SJSA1 (cell line): ENCODE data around the gene ACLY. TPM values are rescaled to one million over a fixed set of nuclear protein-coding genes. Genes with fewer than 3 reads are reported as not detected.
A peak's percentile ranks its signal among the peaks of the same experiment; 100 is the strongest.
"Not testable (repeated sequence)": the region's sequence is repeated elsewhere in the genome, so short reads cannot be mapped to it uniquely, and the experiment has no call there.

ENCODE experiments used
- DNase-seq, 2 experiments: peaks; one replicate each; pipeline ENCODE4 v3.0.0-alpha.2; 2015 to 2020; ENCODE audit warnings: low spot score in 2 of 2, low read depth in 1 of 2
- H3K27ac ChIP-seq: fragments of 250-450 bp; sonication (Bioruptor Pico); 2 replicates; pipeline ENCODE4 v1.5.1; 2020; ENCODE audit warnings: mild to moderate bottlenecking, moderate library complexity
- H3K27me3 ChIP-seq: fragments of 250-450 bp; sonication (Bioruptor Pico); replicated peaks from 2 replicates; pipeline ENCODE4 v1.5.1; 2020; ENCODE audit warnings: mild to moderate bottlenecking, moderate library complexity
- H3K36me3 ChIP-seq: fragments of 250-450 bp; sonication (Bioruptor Pico); 2 replicates; pipeline ENCODE4 v1.5.1; 2020; ENCODE audit warnings: mild to moderate bottlenecking
- H3K4me1 ChIP-seq: fragments of 250-450 bp; sonication (Bioruptor Pico); replicated peaks from 2 replicates; pipeline ENCODE4 v1.6.1; 2021; ENCODE audit warnings: mild to moderate bottlenecking
- H3K4me3 ChIP-seq: fragments of 250-450 bp; sonication (Bioruptor Pico); 2 replicates; pipeline ENCODE4 v1.5.1; 2020; ENCODE audit warnings: mild to moderate bottlenecking
- H3K9me3 ChIP-seq: fragments of 250-450 bp; sonication (Bioruptor Pico); replicated peaks from 2 replicates; pipeline ENCODE4 v1.5.1; 2020; ENCODE audit warnings: mild to moderate bottlenecking
- total RNA-seq: library from RNA; depleted of rRNA; stranded (reverse); fragments of >200 nt; shearing (Covaris generic); gene quantifications from 2 replicates; pipeline ENCODE4 v1.2.3, GENCODE V29; 2014

Gene ACLY
- total RNA-seq, 1 experiment from 2014 or later = 122 TPM

- Histone ChIP-seq H3K4me3 (peak within 1 kb of the TSS; percentile 81), H3K27ac (peak within 1 kb of the TSS; percentile 36), H3K4me1 (peaks cover 13% of the 10 kb centered on the region), H3K9me3 (no peaks in the 10 kb centered on the region), H3K27me3 (no peaks in the 10 kb centered on the region), H3K36me3 (peaks cover 34% of the 10 kb centered on the region)
- DNase-seq = peak; percentile 78 to 85
These were observed 53.7 kb downstream of the ACLY start, which contains the start of gene KLHL11 for GRCh38 chr17:41864836-41865595. Gene KLHL11 (minus strand): TSS chr17:41865423. CDS start chr17:41865370, 53 bp downstream.

GRCh38 chr17:41864498-41864835 is 54.3 kb downstream of the ACLY start:
- H3K27me3 ChIP-seq = no peaks in the 10 kb centered on the region
- H3K4me3 ChIP-seq = peak overlapping the region; percentile 81
- H3K9me3 ChIP-seq = no peaks in the 10 kb centered on the region
- no peak overlapping the region for H3K27ac ChIP-seq
- peaks cover 29% of the 10 kb centered on the region for H3K36me3 ChIP-seq
- H3K4me1 ChIP-seq = peaks cover 13% of the 10 kb centered on the region
- DNase-seq = no peak

GRCh38 chr17:41863074-41863848 is 55.5 kb downstream of the ACLY start:
- Histone ChIP-seq H3K9me3 (no peaks in the 10 kb centered on the region), H3K27ac (no peak overlapping the region), H3K4me1 (peaks cover 13% of the 10 kb centered on the region), H3K27me3 (no peaks in the 10 kb centered on the region), H3K36me3 (peaks cover 22% of the 10 kb centered on the region), H3K4me3 (peak overlapping the region; percentile 81)
- DNase-seq = no peak

- H3K4me3 ChIP-seq = no peak overlapping the region
- H3K36me3 ChIP-seq = peaks cover 7% of the 10 kb centered on the region
- peaks cover 11% of the 10 kb centered on the region for H3K4me1 ChIP-seq
- no peak overlapping the region for H3K27ac ChIP-seq
- H3K27me3 ChIP-seq = no peaks in the 10 kb centered on the region
- H3K9me3 ChIP-seq = no peaks in the 10 kb centered on the region
- DNase-seq = no peak
These were observed 58.4 kb downstream of the ACLY start for GRCh38 chr17:41860254-41860931.

- H3K27me3 ChIP-seq = not testable (repeated sequence)
These were observed 67.4 kb downstream of the ACLY start for GRCh38 chr17:41851382-41851781.

GRCh38 chr17:41849251-41849990 is 69.3 kb downstream of the ACLY start:
- no peaks in the 10 kb centered on the region for H3K27me3 ChIP-seq
- H3K4me1 ChIP-seq = no peaks in the 10 kb centered on the region
- H3K27ac ChIP-seq = no peak overlapping the region
- DNase-seq = no peak
- 0 out of 2 replicates have a peak, but pooled peaks cover 1% of the 10 kb centered on the region for H3K9me3 ChIP-seq
- peaks cover 31% of the 10 kb centered on the region for H3K36me3 ChIP-seq
- no peak overlapping the region for H3K4me3 ChIP-seq

More at GRCh38 chr17:41851382-41851781, 67.4 kb downstream of the ACLY start:
- H3K9me3 ChIP-seq, H3K4me1 ChIP-seq, H3K4me3 ChIP-seq, DNase-seq, H3K27ac ChIP-seq: not testable (repeated sequence)
- H3K36me3 ChIP-seq = peaks cover 38% of the 10 kb centered on the region

GRCh38 chr17:41848788-41849187 is 70.0 kb downstream of the ACLY start:
- H3K27me3 ChIP-seq = no peaks in the 10 kb centered on the region
- no peak overlapping the region for H3K27ac ChIP-seq
- peaks cover 24% of the 10 kb centered on the region for H3K36me3 ChIP-seq
- no peaks in the 10 kb centered on the region for H3K4me1 ChIP-seq
- no peak for DNase-seq
- H3K9me3 ChIP-seq = no peaks in the 10 kb centered on the region
- H3K4me3 ChIP-seq = no peak overlapping the region

GRCh38 chr17:41844971-41845370 is 73.8 kb downstream of the ACLY start:
- no peaks in the 10 kb centered on the region for H3K4me1 ChIP-seq
- H3K9me3 ChIP-seq = no peaks in the 10 kb centered on the region
- H3K27ac ChIP-seq = no peak overlapping the region
- no peaks in the 10 kb centered on the region for H3K27me3 ChIP-seq
- H3K36me3 ChIP-seq = 0 out of 2 replicates have a peak, but pooled peaks cover 10% of the 10 kb centered on the region
- no peak for DNase-seq
- no peak overlapping the region for H3K4me3 ChIP-seq

GRCh38 chr17:41840781-41841180 is 78.0 kb downstream of the ACLY start:
- not testable (repeated sequence) for H3K27ac ChIP-seq, H3K27me3 ChIP-seq, H3K9me3 ChIP-seq, H3K36me3 ChIP-seq, H3K4me3 ChIP-seq, H3K4me1 ChIP-seq, DNase-seq

GRCh38 chr17:41839448-41839847 is 79.3 kb downstream of the ACLY start:
- not testable (repeated sequence) for DNase-seq, H3K36me3 ChIP-seq, H3K27ac ChIP-seq

GRCh38 chr17:41837761-41838538 is 80.8 kb downstream of the ACLY start, which contains the start of gene KLHL10:
Gene KLHL10 (plus strand): TSS chr17:41837825. CDS start chr17:41837933, 108 bp downstream.
- peaks cover 9% of the 10 kb centered on the region for H3K4me1 ChIP-seq
- H3K4me3 ChIP-seq = no peak within 1 kb of the TSS

More at GRCh38 chr17:41839448-41839847, 79.3 kb downstream of the ACLY start:
- not testable (repeated sequence) for H3K4me1 ChIP-seq, H3K9me3 ChIP-seq, H3K4me3 ChIP-seq, H3K27me3 ChIP-seq

GRCh38 chr17:41836550-41837196 is 82.1 kb downstream of the ACLY start:
- Histone ChIP-seq H3K4me1 (peaks cover 9% of the 10 kb centered on the region), H3K4me3 (peak overlapping the region; percentile 92), H3K27me3 (no peaks in the 10 kb centered on the region), H3K9me3 (no peaks in the 10 kb centered on the region), H3K27ac (no peak overlapping the region), H3K36me3 (peaks cover 16% of the 10 kb centered on the region)
- DNase-seq = no peak

More at GRCh38 chr17:41837761-41838538, 80.8 kb downstream of the ACLY start, which contains the start of gene KLHL10:
- Histone ChIP-seq H3K27me3 (no peaks in the 10 kb centered on the region), H3K36me3 (peaks cover 9% of the 10 kb centered on the region), H3K27ac (no peak within 1 kb of the TSS), H3K9me3 (no peaks in the 10 kb centered on the region)
- DNase-seq = no peak
